ENCODE measurements around the gene TRAF3IP3.

DNA sequence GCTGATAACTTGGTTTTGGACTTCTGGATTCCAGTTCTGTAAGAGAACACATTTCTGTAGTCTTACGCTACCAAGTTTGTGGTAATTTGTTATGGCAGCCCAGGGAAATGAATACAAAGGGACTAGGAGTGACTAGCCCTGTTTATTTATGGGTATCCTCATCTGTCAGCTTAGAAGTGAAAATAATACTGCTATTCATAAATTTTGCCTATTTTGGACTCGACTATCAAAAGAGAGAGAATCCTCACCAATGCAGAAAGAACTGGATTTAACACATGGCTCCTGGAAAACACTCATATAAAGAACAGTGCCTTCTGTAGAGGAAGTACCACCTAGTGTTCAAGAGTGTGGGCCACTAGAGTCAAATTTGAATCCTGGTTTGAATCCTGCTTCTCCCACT is 28.6 kb upstream of the TRAF3IP3 start:
- TF ChIP-seq, protein P1, sequence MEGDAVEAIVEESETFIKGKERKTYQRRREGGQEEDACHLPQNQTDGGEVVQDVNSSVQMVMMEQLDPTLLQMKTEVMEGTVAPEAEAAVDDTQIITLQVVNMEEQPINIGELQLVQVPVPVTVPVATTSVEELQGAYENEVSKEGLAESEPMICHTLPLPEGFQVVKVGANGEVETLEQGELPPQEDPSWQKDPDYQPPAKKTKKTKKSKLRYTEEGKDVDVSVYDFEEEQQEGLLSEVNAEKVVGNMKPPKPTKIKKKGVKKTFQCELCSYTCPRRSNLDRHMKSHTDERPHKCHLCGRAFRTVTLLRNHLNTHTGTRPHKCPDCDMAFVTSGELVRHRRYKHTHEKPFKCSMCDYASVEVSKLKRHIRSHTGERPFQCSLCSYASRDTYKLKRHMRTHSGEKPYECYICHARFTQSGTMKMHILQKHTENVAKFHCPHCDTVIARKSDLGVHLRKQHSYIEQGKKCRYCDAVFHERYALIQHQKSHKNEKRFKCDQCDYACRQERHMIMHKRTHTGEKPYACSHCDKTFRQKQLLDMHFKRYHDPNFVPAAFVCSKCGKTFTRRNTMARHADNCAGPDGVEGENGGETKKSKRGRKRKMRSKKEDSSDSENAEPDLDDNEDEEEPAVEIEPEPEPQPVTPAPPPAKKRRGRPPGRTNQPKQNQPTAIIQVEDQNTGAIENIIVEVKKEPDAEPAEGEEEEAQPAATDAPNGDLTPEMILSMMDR (IDR thresholded peaks at IDR 0.05) = no peak
- no peak for TF ChIP-seq POLR2A (IDR thresholded peaks at IDR 0.05)

Data from body of pancreas (tissue), 4 donors.